ENCODE results near the gene RFX4. TPM values are rescaled to one million over a fixed set of nuclear protein-coding genes. Genes with fewer than 3 reads are reported as not detected.
"Not testable (repeated sequence)": the region's sequence is repeated elsewhere in the genome, so short reads cannot be mapped to it uniquely, and the experiment has no call there.

The RFX4 gene
- total RNA-seq, 1 experiment from 2014 or later = not detected

DNA sequence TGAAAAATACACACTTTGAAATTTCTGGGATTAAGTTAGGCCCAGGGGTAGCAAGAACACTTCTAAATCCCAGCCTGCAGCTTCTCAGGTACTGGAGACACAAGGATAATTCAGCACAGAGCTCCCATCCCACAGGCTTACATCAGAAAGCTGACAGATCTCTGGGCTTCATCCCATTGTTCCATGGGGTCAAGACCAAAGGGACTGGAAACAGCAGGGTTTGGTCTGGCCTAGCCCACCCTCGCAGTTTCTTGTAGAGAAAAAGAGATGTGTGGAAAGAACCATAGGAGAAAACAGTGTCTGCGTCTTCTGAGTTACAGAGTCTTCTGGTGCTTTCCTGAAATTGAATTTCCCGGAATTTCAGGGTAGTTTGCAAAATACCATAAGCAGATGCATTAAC lies 132.1 kb downstream of the RFX4 start:
- no peak for DNase-seq (ENCODE audit: low spot score)
- in situ Hi-C loops (cut with HindIII; ENCODE audit: low sequenced_read_pairs) = no loop called here

DNA sequence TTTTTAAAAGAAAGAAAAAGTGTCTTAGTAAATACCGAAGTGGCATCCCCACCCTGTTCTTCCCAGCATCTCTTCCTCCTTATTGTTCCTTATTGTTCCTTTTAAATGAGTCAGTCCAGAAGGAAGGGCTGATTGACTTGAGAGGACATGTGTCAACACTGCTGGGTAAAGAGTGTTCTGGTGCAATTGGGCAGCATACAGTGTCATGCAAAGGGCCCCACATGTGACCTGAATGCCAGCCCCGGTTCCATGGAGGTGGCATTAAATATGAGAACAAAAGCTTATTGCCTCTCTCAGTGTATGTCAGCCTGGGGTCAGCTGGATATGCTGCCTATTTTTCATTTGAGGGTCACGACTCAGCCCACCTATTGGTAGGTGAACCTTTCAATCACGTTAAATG lies 132.8 kb downstream of the RFX4 start:
- in situ Hi-C loops (cut with HindIII; ENCODE audit: low sequenced_read_pairs) = no loop called here
- no peak for DNase-seq (ENCODE audit: low spot score)

DNA sequence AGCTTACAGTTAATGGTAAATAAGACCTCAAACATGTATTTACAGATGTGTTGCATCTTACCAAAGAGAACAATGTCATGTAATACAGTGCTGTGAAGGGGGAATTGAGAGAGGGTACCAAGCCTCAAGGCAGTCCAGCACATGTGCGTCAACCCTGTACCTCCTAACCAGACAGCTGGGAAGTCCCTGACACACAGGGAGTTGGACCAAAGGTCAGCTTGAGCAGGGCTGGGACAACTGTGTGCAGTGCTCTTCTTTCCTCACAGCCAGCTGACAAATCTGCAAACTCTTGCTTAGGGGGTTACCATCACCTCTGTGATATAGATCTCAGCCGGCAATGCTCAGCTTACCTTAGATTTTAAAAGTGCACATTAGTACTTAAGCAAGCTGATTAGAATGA lies 134.9 kb downstream of the RFX4 start:
- DNase-seq (ENCODE audit: low spot score) = no peak
- in situ Hi-C loops (cut with HindIII; ENCODE audit: low sequenced_read_pairs) = no loop called here

DNA sequence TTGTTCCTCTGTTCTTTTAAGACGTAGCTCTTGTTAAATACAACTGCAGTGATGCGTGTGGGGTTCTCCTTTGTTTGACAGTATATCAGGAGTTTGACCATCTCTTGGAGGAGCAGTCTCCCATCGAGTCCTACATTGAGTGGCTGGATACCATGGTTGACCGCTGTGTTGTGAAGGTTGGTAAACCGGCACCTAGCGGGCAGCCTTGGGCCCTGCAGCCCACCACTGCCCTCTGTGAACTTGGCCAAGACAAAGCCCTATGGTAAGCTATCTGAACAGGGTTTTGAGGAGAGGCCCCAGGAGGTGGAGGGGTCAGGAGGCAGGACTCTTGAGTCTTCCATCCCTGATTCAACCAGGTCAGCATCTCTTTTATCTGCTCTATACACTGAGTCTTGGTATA lies 137.1 kb downstream of the RFX4 start:
- DNase-seq (ENCODE audit: low spot score) = no peak
- in situ Hi-C loops (cut with HindIII; ENCODE audit: low sequenced_read_pairs) = no loop called here

DNA sequence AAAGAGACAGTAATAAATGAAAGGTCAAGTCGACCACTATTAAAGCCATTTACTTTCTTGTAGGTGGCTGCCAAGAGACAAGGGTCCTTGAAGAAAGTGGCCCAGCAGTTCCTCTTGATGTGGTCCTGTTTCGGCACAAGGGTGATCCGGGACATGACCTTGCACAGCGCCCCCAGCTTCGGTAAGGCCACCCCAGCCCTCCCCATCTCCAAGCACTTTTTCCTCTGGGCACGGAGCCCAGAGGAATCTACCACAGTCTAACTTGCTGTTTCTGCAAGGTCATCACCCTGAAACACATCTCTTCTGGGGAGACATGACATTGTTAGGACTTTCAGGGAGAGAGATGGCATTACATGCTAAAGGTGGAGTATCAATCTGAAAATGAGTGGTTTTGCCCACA lies 137.9 kb downstream of the RFX4 start:
- in situ Hi-C loops (cut with HindIII; ENCODE audit: low sequenced_read_pairs) = no loop called here

DNA sequence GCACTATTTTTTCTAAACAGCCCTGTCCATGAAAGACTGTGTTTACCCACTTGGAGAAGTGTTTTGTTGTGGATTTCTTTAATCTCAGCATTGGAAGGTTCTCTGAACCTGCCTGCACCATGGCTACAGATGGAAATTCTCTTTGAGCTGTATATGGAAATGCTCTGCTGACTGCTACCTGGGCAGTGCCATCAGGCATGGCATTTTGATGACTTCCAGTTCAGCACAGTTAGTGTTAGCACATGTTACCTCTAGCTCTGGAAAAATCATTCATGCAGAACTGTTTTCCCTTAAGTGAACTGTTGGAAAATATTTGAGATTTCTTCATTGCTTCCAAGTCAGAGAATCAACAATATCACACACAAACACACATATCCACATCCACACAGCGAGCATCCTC lies 139.1 kb downstream of the RFX4 start:
- in situ Hi-C loops (cut with HindIII; ENCODE audit: low sequenced_read_pairs) = no loop called here
- no peak for DNase-seq (ENCODE audit: low spot score)

More for the DNA sequence above, 137.9 kb downstream of the RFX4 start:
- DNase-seq (ENCODE audit: low spot score) = no peak

DNA sequence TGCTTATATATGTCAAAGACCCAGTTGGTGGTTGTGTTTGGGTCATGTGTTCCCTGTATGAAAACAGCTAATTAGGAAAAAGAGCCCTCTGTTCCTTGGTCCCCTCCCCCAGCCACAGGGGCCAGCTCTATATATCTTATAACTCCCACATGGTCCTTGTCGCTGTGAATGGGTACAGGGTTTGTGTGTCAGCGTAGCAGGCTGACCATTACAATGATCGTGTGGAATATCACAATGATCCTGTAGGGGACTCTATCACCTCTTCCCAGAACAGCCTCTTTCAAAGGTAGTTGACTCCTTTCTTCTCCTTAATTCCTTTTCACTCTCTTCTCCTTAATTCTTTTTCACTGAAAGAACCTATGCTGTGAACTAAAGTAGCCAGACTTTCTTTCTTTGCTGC lies 140.0 kb downstream of the RFX4 start:
- in situ Hi-C loops (cut with HindIII; ENCODE audit: low sequenced_read_pairs) = no loop called here
- DNase-seq (ENCODE audit: low spot score) = no peak

DNA sequence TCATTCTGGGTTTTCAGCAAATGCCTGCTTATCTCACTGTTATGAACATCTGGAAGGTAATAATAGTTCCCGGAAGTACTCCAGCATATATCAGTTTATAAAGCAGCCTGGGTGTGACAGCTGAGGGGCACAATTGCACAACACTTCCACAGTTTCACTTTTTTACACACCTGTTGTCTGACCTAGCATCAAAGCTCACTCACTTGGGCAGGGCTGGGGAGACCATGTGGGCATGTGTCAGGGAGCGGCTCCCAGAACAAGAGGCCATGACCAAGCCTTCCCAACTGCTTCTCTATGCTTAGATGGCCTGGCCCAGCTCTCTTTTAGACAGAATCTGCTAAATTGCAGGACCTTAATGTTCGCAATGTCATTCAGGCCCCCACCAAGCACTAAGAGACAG lies 140.6 kb downstream of the RFX4 start:
- in situ Hi-C loops (cut with HindIII; ENCODE audit: low sequenced_read_pairs) = no loop called here

DNA sequence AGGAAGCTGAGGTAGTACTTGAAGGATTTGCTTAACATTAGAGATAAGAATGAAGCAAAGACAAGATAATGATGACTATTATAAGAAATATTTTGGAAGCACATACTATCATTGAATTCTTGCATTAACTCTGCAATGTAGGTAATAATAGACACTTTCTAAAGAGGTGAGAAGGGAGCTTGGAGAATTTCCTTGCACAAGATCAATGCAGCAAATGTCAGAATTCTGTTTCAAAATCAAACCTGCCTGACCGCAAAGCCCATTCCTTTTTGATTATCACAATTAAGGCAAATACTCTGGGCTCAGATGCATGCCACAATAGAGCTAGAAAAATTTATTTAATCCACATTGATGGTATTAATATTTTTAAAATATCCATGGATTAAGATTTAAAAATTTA lies 141.3 kb downstream of the RFX4 start:
- DNase-seq (ENCODE audit: low spot score) = no peak
- in situ Hi-C loops (cut with HindIII; ENCODE audit: low sequenced_read_pairs) = no loop called here

More for the DNA sequence above, 140.6 kb downstream of the RFX4 start:
- DNase-seq (ENCODE audit: low spot score) = no peak

DNA sequence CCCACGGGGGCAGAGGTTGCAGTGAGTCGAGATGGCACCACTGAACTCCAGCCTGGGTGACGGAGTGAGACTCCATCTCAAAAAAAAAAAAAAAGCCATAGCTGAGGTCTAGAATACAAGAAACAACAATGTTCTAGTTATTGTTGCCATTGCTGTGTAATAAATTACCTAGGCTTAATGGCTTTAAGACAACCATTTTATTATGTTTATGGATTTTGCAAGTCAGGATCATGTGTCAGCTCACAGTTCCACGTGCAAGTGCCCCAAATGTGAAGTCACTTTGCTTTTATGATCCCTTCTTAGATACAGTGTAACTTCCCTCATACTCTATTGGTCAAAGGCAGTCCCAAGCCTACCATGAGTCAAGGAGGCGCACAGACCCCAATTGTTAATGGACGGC lies 142.1 kb downstream of the RFX4 start:
- in situ Hi-C loops (cut with HindIII; ENCODE audit: low sequenced_read_pairs) = no loop called here
- DNase-seq (ENCODE audit: low spot score) = no peak

DNA sequence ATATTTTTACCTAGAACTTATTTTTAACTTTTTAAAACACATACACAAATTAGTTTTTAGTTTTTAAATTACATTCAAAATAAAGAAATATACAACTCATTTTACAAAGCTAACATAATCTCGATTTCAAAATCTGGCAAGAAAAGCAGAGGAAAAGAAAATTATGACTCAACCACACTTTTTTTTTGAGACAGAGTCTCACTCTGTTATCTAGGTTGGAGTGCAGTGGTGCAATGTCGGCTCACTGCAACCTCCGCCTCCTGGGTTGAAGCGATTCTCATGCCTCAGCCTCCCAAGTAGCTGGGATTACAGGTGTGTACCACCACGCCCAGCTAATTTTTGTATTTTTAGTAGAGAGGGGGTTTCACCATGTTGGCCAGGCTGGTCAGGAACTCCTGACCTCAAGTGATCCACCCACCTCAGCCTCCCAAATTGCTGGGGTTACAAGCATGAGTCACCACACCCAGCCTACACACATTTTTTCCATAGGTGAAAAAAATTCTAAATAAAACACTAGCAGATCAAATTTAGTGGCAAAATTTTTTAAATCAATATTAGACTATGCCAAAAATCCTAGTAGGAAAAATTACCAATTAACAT lies 143.9 kb downstream of the RFX4 start:
- in situ Hi-C loops (cut with HindIII; ENCODE audit: low sequenced_read_pairs); DNase-seq (ENCODE audit: low spot score): not testable (repeated sequence)

DNA sequence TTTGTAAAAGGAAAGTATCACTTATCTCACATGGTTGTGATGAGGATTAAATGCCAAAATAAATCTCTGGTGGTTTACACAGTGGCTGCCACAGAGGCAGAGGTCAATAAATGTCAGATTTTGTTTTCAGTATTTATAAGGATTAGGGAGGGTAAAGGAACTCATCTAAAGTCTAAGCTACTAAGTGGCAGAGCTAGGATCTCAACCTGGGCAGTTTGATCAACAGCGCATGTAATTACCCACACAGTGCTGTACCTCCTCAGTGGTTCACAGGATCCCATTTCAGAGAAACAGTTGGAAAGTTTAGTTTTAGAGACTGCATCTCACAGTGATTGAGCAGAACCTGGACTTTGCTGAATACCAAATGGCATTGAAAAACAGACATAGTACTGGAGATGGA lies 146.8 kb downstream of the RFX4 start:
- in situ Hi-C loops (cut with HindIII; ENCODE audit: low sequenced_read_pairs) = no loop called here
- DNase-seq (ENCODE audit: low spot score) = no peak

DNA sequence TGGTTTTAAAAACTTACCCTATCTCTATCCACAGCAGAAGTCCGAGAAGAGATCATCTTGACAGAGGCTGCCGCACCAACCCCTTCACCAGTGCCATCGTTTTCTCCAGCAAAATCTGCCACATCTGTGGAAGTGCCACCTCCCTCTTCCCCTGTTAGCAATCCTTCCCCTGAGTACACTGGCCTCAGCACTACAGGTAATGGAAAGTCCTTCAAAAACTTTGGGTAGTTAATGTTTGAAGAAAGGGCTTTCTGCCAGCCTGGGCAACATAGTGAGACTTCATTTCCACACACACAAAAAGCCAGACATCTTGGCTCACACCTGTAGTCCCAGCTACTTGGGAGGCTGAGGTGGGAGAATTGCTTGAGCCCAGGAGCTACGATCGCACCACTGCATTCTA lies 150.1 kb downstream of the RFX4 start:
- DNase-seq (ENCODE audit: low spot score) = no peak
- in situ Hi-C loops (cut with HindIII; ENCODE audit: low sequenced_read_pairs) = no loop called here

DNA sequence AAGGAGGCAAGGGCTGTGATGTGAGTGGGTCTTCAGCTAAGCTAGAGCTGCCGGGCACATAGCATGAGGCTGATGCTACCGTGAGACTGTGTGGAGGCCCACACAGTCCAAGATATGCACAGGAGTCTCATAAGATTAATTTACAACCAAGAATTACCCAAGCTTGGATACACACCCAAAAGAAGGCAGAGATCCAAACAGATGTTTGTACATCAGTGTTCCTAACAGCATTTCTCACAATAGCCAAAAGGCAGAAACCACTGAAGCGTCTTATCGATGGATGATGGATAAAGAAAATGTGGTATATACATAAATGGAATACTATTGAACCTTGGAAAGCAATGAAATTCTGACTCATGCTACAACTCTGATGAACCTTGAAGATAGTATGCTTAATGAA lies 150.9 kb downstream of the RFX4 start:
- in situ Hi-C loops (cut with HindIII; ENCODE audit: low sequenced_read_pairs) = no loop called here
- DNase-seq (ENCODE audit: low spot score) = no peak

DNA sequence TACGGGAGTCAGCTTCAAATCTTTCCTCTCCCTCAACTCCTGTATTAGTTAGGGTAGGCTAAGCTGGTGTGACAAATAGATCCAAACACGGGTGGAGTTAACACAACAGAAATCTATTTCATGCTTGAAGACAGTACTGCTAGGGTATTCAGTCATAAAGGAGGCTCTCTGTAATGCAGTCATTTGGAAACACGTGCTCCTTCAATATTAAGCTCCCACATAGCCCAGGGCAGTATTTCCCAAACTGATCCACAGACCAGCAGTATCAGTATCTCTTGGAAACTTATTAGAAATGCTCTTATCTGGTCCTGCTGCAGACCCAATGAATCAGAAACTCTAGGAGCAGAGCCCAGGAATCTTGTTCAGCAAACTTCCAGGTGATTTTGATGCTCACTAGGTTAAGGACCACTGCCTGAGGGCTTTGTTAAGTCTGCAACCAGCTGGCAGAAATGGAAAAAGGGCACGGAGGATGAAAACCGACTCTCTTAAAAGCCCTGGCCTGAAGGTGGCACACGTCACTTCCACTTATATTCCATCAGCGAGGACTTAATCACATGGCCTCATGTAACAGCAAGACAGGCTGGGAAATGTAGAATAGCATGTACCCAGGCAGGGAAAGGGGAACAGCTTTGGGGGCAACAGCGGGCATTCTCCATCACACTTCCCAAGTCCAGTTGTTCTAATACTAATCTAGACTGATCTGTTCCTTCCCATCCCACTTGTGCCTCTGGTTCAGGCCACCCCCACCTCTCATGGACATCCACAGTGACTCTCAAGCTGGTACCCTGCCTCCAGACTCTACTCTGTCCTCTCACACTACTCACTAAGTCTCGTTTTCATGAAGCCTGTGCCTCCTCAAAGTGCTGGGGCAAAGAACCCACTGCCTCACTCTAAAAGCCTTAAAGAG lies 153.5 kb downstream of the RFX4 start:
- in situ Hi-C loops (cut with HindIII; ENCODE audit: low sequenced_read_pairs) = no loop called here
- DNase-seq (ENCODE audit: low spot score) = no peak

DNA sequence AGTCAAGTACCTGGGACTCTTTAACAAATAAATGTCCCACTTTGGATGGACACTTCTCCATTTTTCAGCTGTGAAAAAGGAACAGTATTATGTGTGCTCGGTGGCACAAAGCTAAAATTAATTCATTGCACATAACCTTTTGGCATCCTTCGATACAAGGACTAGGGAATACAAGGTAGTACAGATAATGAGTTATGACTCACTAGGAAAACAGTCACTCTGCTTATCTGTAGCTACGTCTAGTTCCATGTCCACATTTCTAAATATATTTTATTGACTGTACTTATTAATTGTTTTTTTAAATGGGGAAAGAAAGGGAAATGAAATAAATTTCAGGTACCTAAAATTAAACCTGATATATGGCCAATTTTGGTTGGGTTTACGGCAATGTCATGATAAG lies 156.5 kb downstream of the RFX4 start:
- DNase-seq (ENCODE audit: low spot score) = no peak
- in situ Hi-C loops (cut with HindIII; ENCODE audit: low sequenced_read_pairs) = no loop called here

DNA sequence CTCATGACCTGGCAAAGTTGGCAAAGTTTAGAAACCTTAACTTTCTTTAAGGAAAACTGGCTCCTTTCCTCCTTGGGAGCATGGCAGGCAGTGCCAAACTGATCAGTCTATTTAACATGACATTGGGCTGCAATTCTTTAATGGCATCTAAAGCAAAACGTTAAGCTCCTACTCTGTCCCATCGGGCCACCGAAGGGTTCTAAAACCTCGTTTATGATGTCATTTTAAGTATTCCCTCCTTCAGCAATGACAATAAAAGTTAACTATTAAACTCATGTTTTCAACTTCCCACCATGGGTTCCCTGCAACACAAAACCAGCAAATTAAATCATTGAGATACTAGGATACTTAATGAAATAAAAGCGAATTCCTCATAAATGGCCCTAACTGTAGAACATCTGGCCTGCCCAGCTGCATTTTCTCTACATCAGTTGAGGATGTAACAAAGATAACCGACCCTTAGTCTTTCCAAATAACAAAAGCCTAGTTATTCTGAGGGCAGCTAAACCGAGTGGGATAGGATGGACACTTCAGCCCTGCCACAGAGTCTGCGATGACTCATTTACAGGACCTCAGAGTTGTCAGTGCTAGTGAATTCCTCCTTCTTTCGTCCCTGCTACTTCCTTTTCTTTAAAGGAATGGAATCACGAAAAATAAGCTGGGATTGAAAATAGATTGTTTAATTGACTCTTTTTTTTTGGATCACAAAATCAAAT lies 157.2 kb downstream of the RFX4 start:
- DNase-seq (ENCODE audit: low spot score) = no peak
- in situ Hi-C loops (cut with HindIII; ENCODE audit: low sequenced_read_pairs) = no loop called here

DNA sequence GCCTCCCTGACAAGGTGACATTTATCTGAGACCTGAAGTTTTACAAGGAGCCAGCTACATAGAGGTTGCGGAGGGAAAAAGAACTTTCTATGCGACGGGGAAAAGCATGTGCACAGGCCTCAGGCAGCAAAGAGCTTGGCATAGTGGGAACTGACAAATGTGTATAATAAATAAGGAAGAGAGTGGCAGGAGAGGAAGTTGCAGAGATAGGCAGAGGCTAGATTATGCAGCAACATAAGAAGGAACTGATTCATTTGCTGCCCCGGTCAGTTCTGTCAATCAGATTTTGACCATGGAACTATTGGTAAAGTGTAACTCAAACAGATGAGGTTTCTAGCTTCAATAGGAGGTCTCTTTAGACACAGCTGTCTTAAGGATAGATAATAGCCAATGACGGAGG lies 158.0 kb downstream of the RFX4 start:
- in situ Hi-C loops (cut with HindIII; ENCODE audit: low sequenced_read_pairs) = no loop called here
- DNase-seq (ENCODE audit: low spot score) = no peak

DNA sequence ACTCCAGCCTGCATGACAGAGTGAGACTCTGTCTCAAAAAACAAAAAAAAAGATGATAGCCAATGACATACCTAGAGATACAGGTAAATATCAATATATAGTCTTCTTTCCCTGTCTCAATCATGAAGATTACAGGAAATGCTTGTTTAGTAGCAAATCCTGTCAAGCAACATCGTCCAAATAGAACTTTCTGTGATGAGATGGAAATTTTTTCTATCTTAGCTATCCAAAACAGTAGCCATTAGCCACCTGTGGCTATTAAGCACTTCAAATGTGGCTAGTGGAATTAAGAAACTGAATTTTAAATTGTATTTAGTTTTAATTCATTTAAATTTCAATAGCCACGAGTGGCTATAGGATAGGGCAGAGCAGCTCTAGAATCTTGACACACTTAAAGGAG lies 158.4 kb downstream of the RFX4 start:
- no peak for DNase-seq (ENCODE audit: low spot score)
- in situ Hi-C loops (cut with HindIII; ENCODE audit: low sequenced_read_pairs) = no loop called here

DNA sequence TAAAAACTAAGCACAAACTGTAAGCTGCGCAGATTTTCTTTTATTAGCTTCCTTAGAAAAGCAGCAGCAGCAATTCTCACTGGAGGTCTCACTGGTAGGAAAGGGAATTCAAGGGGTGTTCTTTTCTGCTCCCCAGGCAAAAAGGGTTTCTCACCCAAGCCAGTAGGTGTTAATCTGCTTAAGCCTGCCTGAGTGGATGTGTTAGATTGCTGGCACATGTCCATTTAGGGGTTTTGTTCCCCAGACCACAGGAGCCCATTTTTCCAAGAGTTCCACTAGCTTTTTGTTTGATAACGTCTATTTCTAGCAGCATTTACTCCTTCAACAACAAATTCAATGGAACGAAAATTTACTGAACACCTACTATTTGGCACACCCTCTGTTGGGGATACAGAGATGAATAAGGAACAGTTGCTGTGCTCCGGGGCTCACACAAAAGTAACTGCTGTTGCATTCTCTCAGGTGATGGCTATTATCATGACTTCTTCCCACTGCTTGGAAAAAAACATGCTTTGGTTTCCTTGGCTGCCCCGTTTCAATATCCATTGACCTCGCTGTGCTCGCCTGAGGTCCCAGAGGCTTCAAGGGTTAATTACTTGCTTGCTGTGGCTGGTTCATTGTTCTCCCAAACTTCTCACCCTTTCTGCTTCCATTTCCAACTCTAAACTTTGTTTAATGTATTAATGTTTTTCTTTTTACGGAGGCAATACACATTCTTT lies 160.6 kb downstream of the RFX4 start:
- DNase-seq (ENCODE audit: low spot score) = no peak
- in situ Hi-C loops (cut with HindIII; ENCODE audit: low sequenced_read_pairs) = no loop called here

All from G401 (cell line).